Activated CD8-positive, alpha-beta T cell treated with anti-CD3 and anti-CD28 coated beads for 36 hours (primary cell): ENCODE measurements around the gene CENPM. TPM values are rescaled to one million over a fixed set of nuclear protein-coding genes. Genes with fewer than 3 reads are reported as not detected.
A peak's percentile ranks its signal among the peaks of the same experiment; 100 is the strongest.

Experiments
- ATAC-seq: fragments of 200-7000 bp; cut with Tn5 transposase; one replicate; pipeline ENCODE4 v1.10.0; 2021; ENCODE audit warnings: mild to moderate bottlenecking, moderate library complexity
- CTCF ChIA-PET: fragments of 350-600 bp; sonication (Branson Sonifier 250); formaldehyde crosslinking; loops from one replicate; lab custom pipeline; 2021; ENCODE audit warnings: antibody characterized with exemption; lab: Charles Lee
- POLR2A ChIA-PET: fragments of 350-600 bp; sonication (Branson Sonifier 250); formaldehyde crosslinking; loops from one replicate; lab custom pipeline; 2021; ENCODE audit warnings: antibody characterized with exemption; lab: Charles Lee
- DNase-seq: peaks from one replicate; pipeline ENCODE4 v3.0.0-alpha.2; 2020
- H3K27ac Mint-ChIP-seq: one replicate; pipeline ENCODE4 v1.8.0; 2021; ENCODE audit warnings: mild to moderate bottlenecking, mixed read lengths
- H3K27me3 Mint-ChIP-seq: one replicate; pipeline ENCODE4 v1.8.0; 2021; ENCODE audit warnings: mixed read lengths
- H3K36me3 Mint-ChIP-seq: one replicate; pipeline ENCODE4 v1.8.0; 2021; ENCODE audit warnings: low read depth, mixed read lengths
- H3K4me1 Mint-ChIP-seq: one replicate; pipeline ENCODE4 v1.8.0; 2021; ENCODE audit warnings: low read depth, mixed read lengths
- H3K4me3 Mint-ChIP-seq: one replicate; pipeline ENCODE4 v1.8.0; 2021; ENCODE audit warnings: mild to moderate bottlenecking, moderate library complexity, mixed read lengths
- H3K9me3 Mint-ChIP-seq: one replicate; pipeline ENCODE4 v1.8.0; 2021; ENCODE audit warnings: mixed read lengths
- CTCF ChIP-seq: fragments of 200-600 bp; IDR thresholded peaks from one replicate; pipeline ENCODE4 v1.8.0; 2022; ENCODE audit warnings: antibody characterized with exemption, mild to moderate bottlenecking
- intact Hi-C: fragments of 100-400 bp; cut with micrococcal nuclease; formaldehyde crosslinking; loops from one replicate; pipeline ENCODE4 v1.10.0; 2022
- total RNA-seq, 2 experiments: library from RNA; stranded (reverse); gene quantifications; one replicate each; pipeline ENCODE4 v1.2.3, GENCODE V29; 2021

CENPM gene
- total RNA-seq, 2 experiments from 2014 or later, result 62.5 to 63.1 TPM

GRCh38 chr22:41963453-41964111 is 16.6 kb upstream of the CENPM start:
- TF ChIP-seq CTCF, result no peak
- ChIA-PET CTCF (interaction anchor here (0.7 to 1.9 kb wide), 4 partner anchors 17 to 210 kb away, joined by 3 to 4 read pairs (median 3); partner anchors contain the start of gene CENPM), POLR2A (no interaction called here)
- H3K4me1 Mint-ChIP-seq, result no peaks in the 10 kb centered on the region
- intact Hi-C loops, result no loop called here
- H3K9me3 Mint-ChIP-seq, result no peaks in the 10 kb centered on the region
- no peak for DNase-seq
- H3K4me3 Mint-ChIP-seq, result no peak overlapping the region
- no peaks in the 10 kb centered on the region for H3K27me3 Mint-ChIP-seq
- H3K36me3 Mint-ChIP-seq, result no peaks in the 10 kb centered on the region
- no peak overlapping the region for H3K27ac Mint-ChIP-seq
- no peak for ATAC-seq

- intact Hi-C loops, result no loop called here
- ChIA-PET POLR2A (interaction anchor here (1.0 kb wide), 1 partner anchor 269 kb away, joined by 5 read pairs; no protein-coding TSS in a partner anchor), CTCF (interaction anchor here (0.5 to 2.3 kb wide), 5 partner anchors 8 to 261 kb away, joined by 3 to 7 read pairs (median 5); partner anchors contain the start of gene CENPM)
- no peak overlapping the region for H3K4me3 Mint-ChIP-seq
- DNase-seq (no peak), ATAC-seq (peak; percentile 28)
- no peak overlapping the region for H3K27ac Mint-ChIP-seq
- H3K27me3 Mint-ChIP-seq, result no peaks in the 10 kb centered on the region
- no peaks in the 10 kb centered on the region for H3K9me3 Mint-ChIP-seq
- H3K4me1 Mint-ChIP-seq, result peaks cover 4% of the 10 kb centered on the region
- peak; percentile 71 for TF ChIP-seq CTCF
- no peaks in the 10 kb centered on the region for H3K36me3 Mint-ChIP-seq
Measured at GRCh38 chr22:41957941-41958556, 11.1 kb upstream of the CENPM start.

- no peak overlapping the region for H3K27ac Mint-ChIP-seq
Measured at GRCh38 chr22:41952713-41953112, 5.8 kb upstream of the CENPM start.

GRCh38 chr22:41951898-41952474 is 5.0 kb upstream of the CENPM start, which contains the start of gene SMIM45:
Gene SMIM45 (plus strand): TSS chr22:41952150.
- no peak for TF ChIP-seq CTCF
- Mint-ChIP-seq H3K27me3 (no peaks in the 10 kb centered on the region), H3K4me1 (peaks cover 16% of the 10 kb centered on the region), H3K27ac (no peak within 1 kb of the TSS), H3K4me3 (no peak within 1 kb of the TSS), H3K36me3 (no peaks in the 10 kb centered on the region), H3K9me3 (no peaks in the 10 kb centered on the region)
- intact Hi-C loops, result no loop called here
- CTCF ChIA-PET, result no interaction called here
- POLR2A ChIA-PET, result interaction anchor here (1.1 to 1.4 kb wide), 2 partner anchors 8 to 139 kb away, joined by 4 read pairs; partner anchors contain the start of gene NDUFA6
- DNase-seq, result no peak
- no peak for ATAC-seq

More at GRCh38 chr22:41952713-41953112, 5.8 kb upstream of the CENPM start:
- Mint-ChIP-seq H3K4me1 (peaks cover 17% of the 10 kb centered on the region), H3K4me3 (no peak overlapping the region), H3K36me3 (no peaks in the 10 kb centered on the region), H3K27me3 (no peaks in the 10 kb centered on the region), H3K9me3 (no peaks in the 10 kb centered on the region)
- ChIA-PET CTCF (interaction anchor here (1.0 kb wide), 1 partner anchor 256 kb away, joined by 4 read pairs; no protein-coding TSS in a partner anchor), POLR2A (interaction anchor here (1.1 to 1.4 kb wide), 2 partner anchors 8 to 138 kb away, joined by 4 read pairs; partner anchors contain the start of gene NDUFA6)
- intact Hi-C loops, result no loop called here
- no peak for ATAC-seq
- no peak for DNase-seq
- TF ChIP-seq CTCF, result no peak
